UCSD-AML1 (cell line): ENCODE results near the gene PCYT1B.
A peak's percentile ranks its signal among the peaks of the same experiment; 100 is the strongest.
"Not testable (repeated sequence)": the region's sequence is repeated elsewhere in the genome, so short reads cannot be mapped to it uniquely, and the experiment has no call there.

Experiments used
- DNase-seq: peaks from one replicate; lab custom pipeline; 2025; ENCODE audit not compliant: unreplicated experiment; lab: John Stamatoyannopoulos, UW

The PCYT1B gene

DNA sequence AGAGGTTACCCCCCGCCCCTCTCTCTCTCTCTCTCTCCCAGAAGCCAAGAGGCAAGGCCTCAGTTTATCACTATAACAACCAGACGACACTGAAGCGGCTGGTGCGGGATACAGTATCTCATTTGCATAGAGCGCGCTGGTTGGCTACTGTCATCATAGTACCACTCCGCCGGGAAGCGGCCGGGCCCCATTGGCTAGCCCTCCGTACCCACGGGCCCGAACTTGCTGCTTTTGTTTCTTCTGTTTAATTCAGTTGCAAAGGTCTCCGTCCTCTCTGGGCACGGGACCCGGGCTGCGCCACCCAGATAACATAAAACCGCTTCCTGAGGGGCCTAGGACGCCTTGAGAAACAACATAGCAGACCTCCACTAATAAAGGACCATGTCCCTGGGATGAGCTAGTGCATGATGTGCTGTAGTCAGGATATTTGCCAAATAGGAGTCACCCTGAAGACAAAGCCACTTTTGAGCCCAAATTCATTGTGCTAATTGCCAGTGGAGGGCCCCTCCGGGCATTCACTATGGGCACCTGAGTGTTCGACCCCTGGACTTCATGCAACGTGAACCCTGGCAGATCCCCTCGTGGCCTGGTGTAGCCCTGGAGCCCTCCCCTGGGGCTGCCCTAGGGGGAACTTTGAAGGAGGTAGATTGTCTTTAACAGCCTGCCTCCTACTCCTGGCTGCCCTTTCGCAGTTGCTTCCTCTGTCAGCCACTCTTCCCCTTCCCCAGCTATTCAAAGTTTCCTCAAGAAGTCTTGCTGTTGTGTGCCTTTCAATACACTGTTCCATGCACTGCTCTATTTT is at the start of gene PCYT1B:
TSS of gene PCYT1B (minus strand) at position 91 of the 802 bp plus-strand sequence. CDS start 242 bp downstream, outside the sequence.
- peak; percentile 64 for DNase-seq

DNA sequence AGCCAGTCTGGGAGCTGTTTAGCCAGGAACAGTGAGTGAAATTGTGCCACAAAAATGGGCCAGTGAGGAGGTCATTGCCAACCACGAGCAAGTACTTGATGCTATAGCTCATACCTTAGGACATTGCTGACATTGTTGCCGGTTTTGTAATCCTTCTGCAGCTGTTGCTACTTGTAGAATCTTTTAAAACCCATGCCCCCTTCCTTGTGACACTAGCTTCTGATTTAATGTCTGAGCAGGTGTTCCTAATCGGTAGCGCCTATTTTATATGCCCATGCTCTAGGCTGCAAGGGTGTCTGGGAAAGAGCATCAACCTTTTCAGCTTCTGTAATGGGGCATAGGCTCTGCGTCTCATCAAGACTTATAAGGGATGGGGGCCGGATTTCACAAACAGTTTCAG is 49.1 kb upstream of the PCYT1B start:
- DNase-seq = no peak

DNA sequence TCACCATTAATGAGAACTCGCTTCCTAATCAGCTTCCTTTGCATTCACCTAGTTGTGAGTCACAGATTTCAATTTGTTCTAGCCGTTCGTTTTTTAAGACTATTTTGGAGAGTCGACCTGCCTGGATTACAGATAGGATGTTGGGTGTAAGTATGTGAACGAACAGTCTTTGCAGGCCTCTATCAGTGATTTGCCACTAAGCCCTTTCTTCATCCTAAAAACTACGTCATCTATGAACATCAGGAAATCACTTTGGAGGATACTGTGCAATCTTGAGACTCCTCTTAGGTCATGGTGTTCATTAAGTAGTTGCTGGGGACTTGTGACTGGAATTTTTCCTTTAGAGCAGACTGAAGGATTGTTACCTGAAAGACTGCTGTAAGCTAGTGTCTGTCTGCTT is 47.7 kb upstream of the PCYT1B start:
- no peak for DNase-seq

DNA sequence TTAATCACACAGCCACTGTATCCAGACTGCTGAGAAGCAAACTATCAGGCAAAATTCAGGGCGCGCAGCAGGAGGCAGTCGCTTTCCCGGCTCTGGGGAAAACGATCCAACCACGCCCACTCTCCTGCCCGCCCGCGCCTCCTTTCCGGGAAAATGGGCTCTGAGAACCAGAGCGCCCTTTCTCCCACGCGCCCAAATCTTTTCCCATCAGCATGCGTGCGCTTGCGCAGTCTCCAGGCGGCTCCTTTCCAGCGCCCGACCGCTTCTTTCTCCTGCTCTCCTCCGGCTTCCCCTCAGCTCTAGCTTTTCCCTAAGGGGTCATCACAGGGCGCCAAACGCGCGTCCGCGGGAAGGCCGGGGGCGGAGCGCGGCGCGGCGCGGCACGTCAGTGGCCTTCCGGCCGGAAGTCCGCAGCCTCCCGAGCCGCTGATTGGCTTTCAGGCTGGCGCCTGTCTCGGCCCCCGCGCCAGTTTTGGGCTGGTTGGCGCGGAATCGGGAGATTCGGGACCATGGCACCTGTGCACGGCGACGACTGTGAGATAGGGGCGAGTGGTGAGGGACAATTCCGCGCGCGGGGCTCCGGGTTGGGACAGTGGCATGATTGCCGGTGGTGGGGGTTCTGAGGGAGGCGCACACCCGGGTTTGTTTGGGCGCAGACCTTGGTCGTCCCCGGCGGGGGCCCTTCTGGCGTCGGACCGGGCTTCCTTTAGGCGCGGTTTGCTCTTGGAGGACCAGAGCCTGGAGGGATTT is 46.5 kb upstream of the PCYT1B start, which contains the start of gene POLA1:
TSS of gene POLA1 (plus strand) at position 466 of the 750 bp plus-strand sequence. CDS start at position 510, 44 bp downstream.
- DNase-seq = peak; percentile 93

DNA sequence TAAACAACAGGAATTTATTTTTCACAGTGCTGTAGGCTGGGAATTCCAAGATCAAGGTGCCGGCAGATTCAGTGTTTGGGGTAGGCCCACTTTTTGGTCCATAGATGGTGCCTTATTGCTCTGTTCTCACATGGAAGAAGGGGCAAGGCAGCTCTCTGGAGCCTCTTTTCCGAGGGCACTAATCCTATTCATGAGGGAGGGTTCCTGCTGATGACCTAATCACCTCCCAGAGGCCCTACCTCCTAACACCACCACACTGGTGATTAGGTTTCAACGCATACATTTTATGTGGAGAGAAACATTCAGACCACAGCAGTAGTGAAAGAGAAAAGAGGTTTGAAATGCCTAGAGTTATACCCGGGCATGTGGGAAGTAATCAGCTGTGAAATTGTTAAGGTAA is 45.2 kb upstream of the PCYT1B start:
- DNase-seq = no peak

DNA sequence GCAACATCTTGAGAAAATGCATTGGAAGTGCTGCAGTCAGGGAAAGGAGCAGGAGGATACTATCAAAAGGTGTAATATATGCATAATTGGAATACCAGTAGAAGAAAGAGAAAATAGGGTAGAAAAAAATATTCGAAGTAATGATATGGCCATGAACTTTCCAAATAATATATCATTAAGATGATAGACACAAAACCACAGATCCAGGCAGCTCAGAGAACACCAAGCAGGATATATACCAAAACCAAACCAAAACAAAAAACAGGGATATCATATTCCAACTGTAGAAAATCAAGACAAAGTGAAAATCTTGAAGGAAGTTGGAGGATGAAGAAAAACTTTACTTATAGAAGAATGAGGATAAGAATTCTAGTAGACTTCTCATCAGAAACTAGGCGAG is 36.9 kb upstream of the PCYT1B start:
- DNase-seq = no peak

DNA sequence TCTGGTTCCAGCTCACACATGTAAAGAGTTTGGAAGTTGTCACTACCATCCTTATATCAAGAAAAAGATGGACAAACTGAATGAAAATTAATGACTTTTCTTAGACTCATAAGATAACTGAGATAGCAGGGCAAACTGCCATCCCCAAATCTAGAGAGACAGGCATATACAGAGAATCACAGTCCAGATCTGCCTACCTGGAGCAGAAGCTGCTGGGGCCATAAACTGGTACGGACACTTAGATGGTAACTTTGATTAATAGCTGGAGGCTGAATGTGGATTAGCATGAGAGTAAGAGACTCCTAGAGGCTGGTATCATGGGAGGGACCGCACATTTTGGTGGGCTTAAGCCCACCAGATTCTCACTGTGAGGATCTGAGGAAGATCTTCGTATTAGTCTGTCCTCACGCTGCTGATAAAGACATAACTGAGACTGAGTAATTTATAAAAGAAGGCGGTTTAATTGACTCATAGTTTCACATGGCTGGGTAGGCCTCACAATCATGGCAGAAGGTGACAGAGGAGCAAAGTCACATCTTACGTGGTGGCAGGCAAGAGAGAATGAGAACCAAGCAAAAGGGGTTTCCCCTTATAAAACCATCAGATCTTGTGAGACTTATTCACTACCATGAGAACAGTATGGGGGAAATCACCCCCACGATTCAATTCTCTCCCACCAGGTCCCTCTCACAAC is 35.7 kb upstream of the PCYT1B start:
- DNase-seq = no peak

DNA sequence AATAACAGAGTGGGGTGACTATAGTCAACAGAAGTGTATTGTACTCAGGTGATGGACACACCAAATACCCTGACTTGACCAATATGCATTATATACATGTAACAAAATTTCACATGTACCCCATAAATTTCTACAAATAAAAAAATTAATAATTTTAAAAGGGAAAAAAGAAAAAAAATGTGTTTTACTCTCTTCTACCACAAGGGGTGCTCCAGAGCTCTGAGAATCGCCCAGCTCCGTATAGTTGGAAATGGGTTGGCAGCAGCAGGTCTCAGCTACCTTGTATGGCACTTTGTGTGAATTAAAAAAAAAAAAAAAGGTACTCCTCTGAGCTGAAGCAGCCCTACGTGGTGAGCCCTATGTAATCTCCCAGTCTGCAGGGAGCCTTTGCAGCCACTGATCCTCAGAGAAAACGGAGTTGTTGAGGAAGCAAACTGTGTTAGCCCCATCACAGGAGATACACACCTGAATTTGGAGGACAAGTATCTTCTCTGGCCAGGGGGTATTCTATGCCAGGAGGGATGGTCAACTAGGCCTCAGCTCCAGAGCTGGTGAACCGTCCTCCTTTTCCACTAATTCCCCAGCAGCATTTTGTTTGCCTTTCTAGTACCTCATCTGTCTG is 29.4 kb upstream of the PCYT1B start:
- peak; percentile 13 for DNase-seq

DNA sequence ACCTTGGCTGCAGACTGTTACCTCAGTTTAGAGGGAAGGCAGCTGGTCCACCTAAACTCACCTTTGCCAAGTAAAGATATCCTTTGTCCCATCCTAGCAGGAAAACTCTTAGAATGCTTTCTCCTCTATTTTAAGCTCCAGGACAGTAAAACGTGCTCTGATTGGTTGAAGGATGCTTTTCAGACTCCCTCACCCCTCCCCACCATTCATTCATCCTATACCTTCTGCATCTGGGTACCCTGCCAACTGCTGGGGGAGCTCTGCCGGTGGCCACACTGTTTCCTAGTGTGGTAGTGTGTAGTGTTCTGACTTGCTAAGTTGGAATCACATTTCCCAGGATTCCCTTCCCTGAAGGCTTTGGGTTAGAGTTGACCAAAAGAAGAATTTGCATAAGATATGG is 26.3 kb upstream of the PCYT1B start:
- DNase-seq = no peak

DNA sequence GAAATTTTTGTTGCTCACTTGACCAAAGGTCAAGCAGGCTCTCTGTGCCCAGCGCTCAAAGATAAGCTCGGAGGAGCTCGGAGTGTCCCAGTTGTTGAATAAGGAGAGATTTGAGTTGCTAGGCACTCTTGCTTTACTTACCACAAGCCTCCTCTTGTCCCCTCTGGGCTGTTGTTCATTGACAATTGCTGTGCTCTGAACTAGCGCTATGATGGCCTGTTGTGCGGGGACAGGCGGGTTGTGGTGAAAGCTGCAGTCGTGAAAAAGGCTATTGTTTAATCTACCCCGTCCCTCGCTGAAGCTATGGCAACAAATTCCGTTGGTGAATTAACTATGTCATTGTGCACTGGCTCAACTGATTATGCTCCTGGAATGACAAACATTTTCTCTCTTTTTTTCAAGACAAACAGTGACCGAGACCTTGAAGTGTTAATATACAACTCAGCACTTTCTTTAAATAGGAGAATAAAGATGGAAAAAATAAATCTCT is 25.6 kb upstream of the PCYT1B start:
- DNase-seq = no peak

DNA sequence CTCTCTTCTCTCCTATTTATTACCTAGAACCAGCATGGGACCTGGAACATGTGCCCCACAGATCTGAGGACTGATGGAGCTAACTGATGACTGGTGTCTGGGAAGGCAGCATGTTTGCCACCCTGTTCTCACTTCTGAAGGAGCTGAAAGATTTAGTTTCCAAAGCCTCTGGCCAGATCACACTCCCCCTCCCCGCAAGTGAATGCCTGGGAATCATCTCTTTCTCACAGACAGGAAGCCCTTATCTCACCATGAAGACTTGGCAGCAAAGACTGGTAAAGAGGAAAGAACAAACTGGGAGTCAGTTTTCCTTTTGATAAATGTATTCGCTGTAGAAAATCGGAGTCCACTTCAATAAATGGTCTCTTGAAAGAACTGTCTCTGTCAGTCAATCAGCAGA is 21.0 kb upstream of the PCYT1B start:
- no peak for DNase-seq

DNA sequence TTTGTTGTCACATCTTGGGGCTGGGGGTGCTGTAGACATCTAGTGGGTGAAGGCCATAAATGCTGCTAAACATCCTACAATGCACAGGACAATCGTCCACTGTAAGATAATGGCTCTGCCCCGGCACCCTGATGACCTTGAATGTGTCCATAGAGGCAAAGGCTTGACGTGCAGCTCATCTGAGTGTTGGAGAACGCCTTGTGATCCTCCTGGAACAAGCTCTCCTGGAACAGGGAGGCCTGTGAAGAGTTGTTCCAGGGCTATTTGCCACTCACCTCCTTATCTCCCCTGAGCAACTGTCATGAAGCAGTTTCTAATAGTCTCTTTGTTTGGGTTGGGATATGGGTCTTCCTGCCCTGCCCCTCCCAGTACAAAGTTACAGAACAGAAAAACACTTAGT is 15.2 kb upstream of the PCYT1B start:
- no peak for DNase-seq

DNA sequence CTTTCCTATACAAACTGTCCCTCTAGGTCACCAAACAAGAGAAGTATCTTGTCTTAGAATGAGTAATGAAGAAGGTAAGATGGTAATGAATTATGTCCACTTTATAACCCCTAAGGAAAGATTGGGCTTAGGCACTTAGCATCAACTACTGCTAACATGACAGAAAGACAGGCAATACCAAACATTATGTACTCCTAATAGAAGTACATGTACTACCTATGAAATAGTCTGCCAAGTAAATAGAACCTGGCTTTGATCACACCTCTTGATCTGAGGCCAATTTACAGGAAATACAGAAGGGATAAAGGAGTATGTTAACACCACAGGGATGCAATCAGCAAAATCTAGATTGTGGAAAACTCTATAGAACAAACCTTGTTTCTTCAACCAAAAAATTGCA is 14.1 kb upstream of the PCYT1B start:
- no peak for DNase-seq

DNA sequence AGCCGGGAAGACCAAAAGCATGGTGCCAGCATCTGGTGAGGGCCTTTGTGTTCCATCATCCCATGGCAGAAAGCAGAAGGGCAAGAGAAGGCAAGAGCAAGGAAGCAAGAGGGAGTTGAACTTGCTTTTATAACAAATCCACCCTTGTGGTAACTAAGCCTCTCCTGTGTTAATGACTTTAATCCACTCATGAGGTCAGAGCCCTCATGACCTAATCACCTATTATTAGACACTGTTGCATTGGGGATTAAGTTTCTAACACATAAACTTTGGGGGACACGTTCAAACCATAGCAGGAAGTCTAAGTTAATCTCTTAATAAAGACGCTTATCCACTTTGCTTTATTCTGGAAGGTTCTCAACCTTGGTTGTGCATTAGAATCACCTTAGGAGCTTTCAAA is 12.5 kb upstream of the PCYT1B start:
- no peak for DNase-seq

DNA sequence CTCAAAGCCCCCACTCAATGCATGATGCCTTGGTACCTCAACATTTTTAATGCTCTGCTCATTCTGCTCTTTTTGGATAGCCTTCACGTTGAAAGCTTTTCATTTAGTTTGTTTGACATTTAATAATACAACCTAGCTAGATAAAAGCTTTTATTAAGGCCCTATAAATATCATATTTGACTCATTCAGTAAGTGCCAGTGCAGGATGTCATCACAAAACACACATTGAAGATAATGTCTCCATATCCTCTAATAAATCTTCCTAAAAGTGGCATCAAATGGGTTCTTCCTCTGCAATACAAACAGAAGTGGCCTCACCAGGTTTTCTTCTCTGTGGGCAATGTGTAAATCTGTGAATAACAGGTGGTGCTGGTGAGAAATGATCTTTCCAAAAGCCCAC is 12.0 kb upstream of the PCYT1B start:
- DNase-seq = no peak

DNA sequence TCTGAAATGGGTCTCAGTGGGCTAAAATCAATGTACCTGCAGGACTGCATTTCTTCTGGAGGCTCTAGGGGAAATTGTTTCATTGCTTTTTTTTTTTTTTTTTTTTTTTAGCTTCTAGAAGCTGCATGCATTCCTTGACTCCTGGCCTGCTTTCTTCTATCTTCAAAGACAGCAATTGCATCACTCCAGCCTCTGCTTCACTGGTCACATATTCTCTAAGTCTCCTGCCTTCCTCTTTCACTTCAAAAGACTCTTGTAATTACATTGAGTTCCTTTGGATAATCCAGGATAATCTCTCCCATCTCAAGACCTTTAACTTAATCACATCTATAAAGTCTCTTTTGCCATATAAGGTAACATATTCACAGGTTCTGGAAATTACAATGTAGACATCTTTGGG is 11.3 kb upstream of the PCYT1B start:
- no peak for DNase-seq

DNA sequence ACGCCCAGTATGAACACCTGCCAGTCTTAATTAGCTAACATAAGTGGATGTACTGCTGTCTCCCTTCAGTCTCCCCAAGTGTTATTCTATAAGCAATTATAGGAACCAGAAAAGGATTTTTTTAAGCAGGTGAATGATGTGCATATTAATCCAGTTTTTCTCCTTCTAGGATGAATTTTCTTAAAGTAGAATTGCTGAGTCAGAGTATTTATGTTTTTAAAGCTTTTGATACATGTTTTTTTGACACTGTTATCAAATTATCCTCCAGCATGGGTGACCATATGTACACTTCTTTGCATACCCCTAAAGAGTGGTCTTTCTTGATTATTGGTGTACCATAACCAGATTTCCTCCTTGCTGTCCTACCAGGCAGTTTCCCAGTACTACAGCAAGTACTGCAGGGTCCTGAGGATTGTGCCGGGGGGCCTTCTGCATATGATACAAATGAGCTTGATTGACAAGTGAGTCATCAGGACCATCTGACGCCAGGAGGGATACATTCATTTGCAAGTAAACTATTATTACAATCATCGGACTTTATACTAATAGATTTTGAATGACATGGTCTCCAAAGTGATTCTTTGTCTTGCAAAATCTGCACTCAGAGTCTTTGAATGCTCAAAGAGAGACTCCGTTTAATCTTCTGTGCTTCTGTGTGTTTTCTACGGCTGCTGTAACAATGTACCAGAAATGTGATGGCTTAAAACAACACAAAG is 10.7 kb upstream of the PCYT1B start:
- DNase-seq = no peak

DNA sequence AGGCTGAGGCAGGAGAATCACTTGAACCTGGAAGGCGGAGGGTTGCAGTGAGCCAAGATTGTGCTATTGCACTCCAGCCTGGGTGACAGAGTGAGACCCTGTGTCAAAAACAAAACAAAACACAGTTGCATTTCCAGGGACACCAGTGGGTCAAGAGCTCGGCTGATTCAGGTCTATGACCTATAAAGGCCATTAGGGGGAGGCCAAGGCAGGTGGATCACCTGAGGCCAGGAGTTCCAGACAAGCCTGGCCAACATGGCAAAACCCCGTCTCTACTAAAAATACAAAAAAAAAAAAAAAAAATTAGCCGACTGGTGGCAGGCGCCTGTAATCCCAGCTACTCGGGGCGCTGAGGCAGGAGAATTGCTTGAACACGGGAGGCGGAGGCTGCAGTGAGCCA is 8.5 kb upstream of the PCYT1B start:
- not testable (repeated sequence) for DNase-seq

DNA sequence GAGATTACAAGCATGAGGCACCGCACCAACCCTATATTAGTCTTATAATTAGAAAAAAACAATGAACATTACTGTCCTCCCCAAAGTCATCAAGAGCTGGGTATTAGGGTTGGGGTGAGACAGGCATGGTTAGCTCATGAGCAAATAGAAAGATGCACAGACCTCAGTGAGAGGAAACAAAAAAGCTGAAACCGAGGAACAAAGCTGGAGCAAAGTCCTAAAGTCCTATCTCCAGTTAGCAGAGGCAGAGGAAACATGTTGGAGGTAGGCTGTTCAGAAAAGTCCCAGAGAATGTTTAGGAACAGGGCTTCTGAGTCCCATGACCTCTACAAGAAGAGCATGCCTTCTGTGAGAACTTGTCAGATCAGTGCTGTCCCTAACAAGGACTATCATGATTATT is 4.6 kb upstream of the PCYT1B start:
- no peak for DNase-seq

DNA sequence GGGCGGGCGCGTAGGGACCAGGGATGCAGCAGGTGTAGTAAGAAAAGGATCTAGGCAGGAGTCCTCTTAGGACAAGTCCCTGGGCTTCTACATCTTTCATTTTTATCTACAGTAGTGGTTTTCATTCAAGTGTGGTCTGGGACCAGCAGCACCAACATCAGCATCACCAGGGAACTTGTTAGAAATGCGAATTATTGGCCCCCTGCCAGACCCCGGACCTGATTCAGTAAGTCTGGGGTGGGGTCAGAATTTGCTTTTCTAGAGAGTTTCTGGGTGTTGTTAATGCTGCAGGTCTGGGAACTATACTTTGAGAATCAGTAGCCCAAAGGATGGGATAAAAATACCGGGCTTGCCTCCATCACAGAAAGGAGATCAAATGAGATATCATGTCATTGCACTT is 1.3 kb upstream of the PCYT1B start:
- no peak for DNase-seq
